A673 (cell line): ENCODE results near the gene TMEM60. TPM values are rescaled to one million over a fixed set of nuclear protein-coding genes. Genes with fewer than 3 reads are reported as not detected.
A peak's percentile ranks its signal among the peaks of the same experiment; 100 is the strongest.

ENCODE experiments used
- BruUV-seq: library from RNA; stranded (reverse); fragments of 400-500 nt; replicated peaks from 2 replicates; lab custom pipeline; 2021; lab: Mats Ljungman, UMichigan
- CTCF ChIA-PET: fragments of 300-600 bp; sonication (Branson Sonifier 250); formaldehyde crosslinking; loops from one replicate; lab custom pipeline; 2022; ENCODE audit warnings: antibody characterized with exemption; lab: Charles Lee
- POLR2A ChIA-PET: fragments of 300-600 bp; sonication (Branson Sonifier 250); formaldehyde crosslinking; loops from one replicate; lab custom pipeline; 2022; ENCODE audit warnings: antibody characterized with exemption; ENCODE audit not compliant: low non-redundant PET; lab: Charles Lee
- DNase-seq: peaks from one replicate; pipeline ENCODE4 v3.0.0-alpha.2; 2015; ENCODE audit warnings: low spot score
- H3K27ac ChIP-seq: fragments of 200-600 bp; sonication (generic); 2 replicates; pipeline ENCODE4 v1.5.1; 2016; ENCODE audit warnings: mixed run types, low read depth, mild to moderate bottlenecking, mixed read lengths, antibody characterized with exemption, low read length; ENCODE audit not compliant: poor library complexity, severe bottlenecking
- H3K27me3 ChIP-seq: fragments of 200-600 bp; sonication (generic); replicated peaks from 2 replicates; pipeline ENCODE4 v1.6.1; 2017; ENCODE audit warnings: mixed run types, low read depth, mild to moderate bottlenecking, mixed read lengths, antibody characterized with exemption, low read length; ENCODE audit not compliant: insufficient read depth, poor library complexity
- H3K36me3 ChIP-seq: fragments of 200-600 bp; sonication (generic); 2 replicates; pipeline ENCODE4 v1.6.1; 2016; ENCODE audit warnings: mixed run types, mild to moderate bottlenecking, mixed read lengths, antibody characterized with exemption, low read length; ENCODE audit not compliant: insufficient read depth, poor library complexity, severe bottlenecking
- H3K4me1 ChIP-seq: fragments of 200-600 bp; sonication (generic); 2 replicates; pipeline ENCODE4 v1.6.1; 2017; ENCODE audit warnings: mixed run types, mild to moderate bottlenecking, mixed read lengths, antibody characterized with exemption, low read length; ENCODE audit not compliant: insufficient read depth, poor library complexity, severe bottlenecking
- H3K4me3 ChIP-seq: fragments of 200-600 bp; sonication (generic); 2 replicates; pipeline ENCODE4 v1.5.1; 2016; ENCODE audit warnings: low read depth, mixed run types, mild to moderate bottlenecking, mixed read lengths, low read length; ENCODE audit not compliant: poor library complexity, severe bottlenecking
- H3K9me3 ChIP-seq: fragments of 200-600 bp; sonication (generic); 2 replicates; pipeline ENCODE4 v1.6.1; 2016; ENCODE audit warnings: mixed run types, low read depth, mild to moderate bottlenecking, mixed read lengths, antibody characterized with exemption, low read length; ENCODE audit not compliant: poor library complexity, severe bottlenecking
- CTCF ChIP-seq: fragments of 300-800, 200-600 bp; sonication (generic); conservative IDR thresholded peaks from 2 replicates; pipeline ENCODE4 v1.5.1; 2017; ENCODE audit warnings: low read depth, mild to moderate bottlenecking, antibody characterized with exemption, low read length, moderate library complexity, mixed read lengths
- EZH2 ChIP-seq: fragments of 200-600 bp; sonication (generic); IDR thresholded peaks from 2 replicates; pipeline ENCODE4 v1.6.1; 2017; ENCODE audit warnings: borderline replicate concordance, low read depth, mild to moderate bottlenecking, mixed read lengths, antibody characterized with exemption, low read length; ENCODE audit not compliant: poor library complexity, severe bottlenecking
- intact Hi-C: fragments of 100-400 bp; cut with micrococcal nuclease; formaldehyde crosslinking; loops from one replicate; pipeline ENCODE4 v1.10.0; 2022; ENCODE audit not compliant: unreplicated experiment
- total RNA-seq: library from RNA; stranded (reverse); gene quantifications from 2 replicates; pipeline ENCODE4 v1.2.3, GENCODE V29; 2021

Gene TMEM60
- total RNA-seq, 1 experiment from 2014 or later = 14.8 TPM

- no peak for DNase-seq
- H3K27me3 ChIP-seq = no peaks in the 10 kb centered on the region
- H3K9me3 ChIP-seq = peaks cover 21% of the 10 kb centered on the region
- CTCF ChIA-PET = no interaction called here
- H3K4me1 ChIP-seq = peaks cover 9% of the 10 kb centered on the region
- H3K36me3 ChIP-seq = no peaks in the 10 kb centered on the region
- intact Hi-C loops = no loop called here
- H3K27ac ChIP-seq = no peak overlapping the region
- no TSS peak for BruUV-seq
- TF ChIP-seq EZH2 = no peak
- no peak for TF ChIP-seq CTCF
- no peak overlapping the region for H3K4me3 ChIP-seq
- POLR2A ChIA-PET = no interaction called here
Observed at GRCh38 chr7:77802557-77803405, 4.5 kb upstream of the TMEM60 start.

DNA sequence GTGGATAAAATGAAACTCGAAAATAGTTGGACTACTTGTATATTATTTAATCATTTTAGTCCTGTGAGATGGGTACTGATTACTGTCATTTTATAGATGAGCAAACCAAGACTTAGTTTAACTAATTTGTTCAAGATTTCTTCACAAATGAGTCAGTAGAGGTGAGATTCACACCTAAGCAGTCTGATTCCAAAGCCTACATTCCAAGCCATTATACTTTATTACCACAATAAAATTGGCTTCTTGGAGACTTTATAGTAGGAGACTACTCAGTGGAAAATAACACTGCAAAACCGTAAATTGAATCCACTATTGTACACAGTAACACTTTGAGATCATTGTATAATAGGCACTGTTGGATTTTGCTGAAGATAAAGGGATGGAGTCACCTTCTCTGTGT is 2.5 kb upstream of the TMEM60 start:
- no peaks in the 10 kb centered on the region for H3K27me3 ChIP-seq
- TF ChIP-seq CTCF (no peak), EZH2 (no peak)
- H3K4me3 ChIP-seq = no peak overlapping the region
- BruUV-seq = no TSS peak
- CTCF ChIA-PET = no interaction called here
- H3K27ac ChIP-seq = no peak overlapping the region
- POLR2A ChIA-PET = no interaction called here
- H3K4me1 ChIP-seq = peaks cover 13% of the 10 kb centered on the region
- H3K36me3 ChIP-seq = no peaks in the 10 kb centered on the region
- intact Hi-C loops = no loop called here
- no peak for DNase-seq
- peaks cover 2% of the 10 kb centered on the region for H3K9me3 ChIP-seq

DNA sequence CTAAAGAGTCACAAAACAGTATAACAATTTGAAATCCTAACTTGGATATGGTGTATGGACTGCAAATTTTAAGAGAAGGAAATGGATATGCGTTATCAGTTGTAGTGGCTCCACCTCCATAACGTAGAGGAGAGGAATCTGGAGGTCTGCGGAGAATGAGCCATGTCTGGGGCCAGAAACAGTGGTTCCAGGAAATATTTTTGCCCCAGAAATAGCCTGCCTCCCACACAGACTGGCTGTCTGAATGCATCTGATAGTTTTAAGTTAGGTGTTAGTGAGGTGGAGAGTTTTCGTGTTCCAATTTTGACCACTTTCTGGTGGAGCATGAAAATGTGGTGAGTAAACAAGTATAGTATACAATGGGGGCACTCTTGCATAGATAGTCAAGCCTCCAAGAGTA is 1.9 kb upstream of the TMEM60 start:
- no peaks in the 10 kb centered on the region for H3K36me3 ChIP-seq
- POLR2A ChIA-PET = no interaction called here
- no peak overlapping the region for H3K27ac ChIP-seq
- intact Hi-C loops = no loop called here
- H3K4me1 ChIP-seq = peaks cover 13% of the 10 kb centered on the region
- H3K4me3 ChIP-seq = peak overlapping the region; percentile 63
- no peak for DNase-seq
- H3K9me3 ChIP-seq = no peaks in the 10 kb centered on the region
- H3K27me3 ChIP-seq = no peaks in the 10 kb centered on the region
- TF ChIP-seq CTCF (no peak), EZH2 (no peak)
- CTCF ChIA-PET = no interaction called here
- no TSS peak for BruUV-seq
